ENCODE results near the gene NPLOC4. TPM values are rescaled to one million over a fixed set of nuclear protein-coding genes. Genes with fewer than 3 reads are reported as not detected.

Gene NPLOC4
- total RNA-seq, 2 donors from 2014 or later = 69.3 to 70.4 TPM

DNA sequence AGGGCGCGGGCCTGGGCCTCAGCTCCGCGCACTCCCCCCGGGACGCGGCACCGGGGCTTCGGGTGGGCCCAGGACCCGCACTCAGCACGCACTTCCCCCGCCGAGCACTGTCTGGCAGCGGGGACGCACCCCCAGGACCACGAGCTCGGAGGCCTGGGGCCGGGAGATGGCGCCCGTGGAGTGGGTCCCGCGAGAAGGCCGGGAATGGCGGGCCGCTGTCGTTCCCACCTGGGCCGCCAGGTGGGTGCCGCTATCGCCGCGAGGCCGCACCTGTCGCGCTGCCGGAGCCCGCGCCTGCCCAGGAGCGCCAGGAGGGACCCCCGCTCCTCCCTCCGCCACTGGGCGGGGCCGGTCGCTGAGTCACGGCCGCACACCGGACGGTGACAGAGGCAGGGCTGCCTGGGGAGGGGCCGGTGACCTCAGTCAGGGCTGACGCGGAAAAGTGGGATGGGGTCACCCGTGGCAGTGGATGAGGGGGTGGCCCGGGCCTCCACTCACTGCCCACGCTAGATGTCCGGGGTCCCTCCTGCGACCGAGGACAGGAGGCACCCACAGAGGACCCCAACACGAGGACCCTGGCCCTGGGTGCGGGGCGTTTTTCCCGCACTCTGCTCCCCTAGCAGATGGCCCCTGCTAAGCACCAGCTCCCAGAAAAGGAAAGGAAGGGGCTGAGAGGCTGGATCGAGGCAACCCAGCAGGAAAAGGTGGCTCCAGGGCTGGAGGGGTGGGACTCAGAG is 117.5 kb downstream of the NPLOC4 start:
- TF ChIP-seq, protein P1, sequence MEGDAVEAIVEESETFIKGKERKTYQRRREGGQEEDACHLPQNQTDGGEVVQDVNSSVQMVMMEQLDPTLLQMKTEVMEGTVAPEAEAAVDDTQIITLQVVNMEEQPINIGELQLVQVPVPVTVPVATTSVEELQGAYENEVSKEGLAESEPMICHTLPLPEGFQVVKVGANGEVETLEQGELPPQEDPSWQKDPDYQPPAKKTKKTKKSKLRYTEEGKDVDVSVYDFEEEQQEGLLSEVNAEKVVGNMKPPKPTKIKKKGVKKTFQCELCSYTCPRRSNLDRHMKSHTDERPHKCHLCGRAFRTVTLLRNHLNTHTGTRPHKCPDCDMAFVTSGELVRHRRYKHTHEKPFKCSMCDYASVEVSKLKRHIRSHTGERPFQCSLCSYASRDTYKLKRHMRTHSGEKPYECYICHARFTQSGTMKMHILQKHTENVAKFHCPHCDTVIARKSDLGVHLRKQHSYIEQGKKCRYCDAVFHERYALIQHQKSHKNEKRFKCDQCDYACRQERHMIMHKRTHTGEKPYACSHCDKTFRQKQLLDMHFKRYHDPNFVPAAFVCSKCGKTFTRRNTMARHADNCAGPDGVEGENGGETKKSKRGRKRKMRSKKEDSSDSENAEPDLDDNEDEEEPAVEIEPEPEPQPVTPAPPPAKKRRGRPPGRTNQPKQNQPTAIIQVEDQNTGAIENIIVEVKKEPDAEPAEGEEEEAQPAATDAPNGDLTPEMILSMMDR (IDR thresholded peaks at IDR 0.05) = peak in 1 of 2 donors; percentile 62
- Histone ChIP-seq H3K27me3 (no peaks in the 10 kb centered on the region), H3K4me3 (peak overlapping the region; percentile 39 to 58), H3K27ac (peak overlapping the region; percentile 98 to 100), H3K9me3 (no peaks in the 10 kb centered on the region), H3K36me3 (no peaks in the 10 kb centered on the region), H3K4me1 (peaks cover 0 to 63% of the 10 kb centered on the region in 2 donors)
- DNase-seq (ENCODE audit: low spot score) = no peak

- H3K27ac ChIP-seq = peak overlapping the region; percentile 98 to 100
- H3K36me3 ChIP-seq = no peaks in the 10 kb centered on the region
- H3K9me3 ChIP-seq = no peaks in the 10 kb centered on the region
- H3K27me3 ChIP-seq = no peaks in the 10 kb centered on the region
- H3K4me3 ChIP-seq = peak overlapping the region; percentile 39 to 58
- TF ChIP-seq, protein P1 (IDR thresholded peaks at IDR 0.05) = no peak
- DNase-seq (ENCODE audit: low spot score) = no peak
- H3K4me1 ChIP-seq = peaks cover 0 to 65% of the 10 kb centered on the region in 2 donors
Measured at GRCh38 chr17:81518785-81519283, 118.1 kb downstream of the NPLOC4 start.

DNA sequence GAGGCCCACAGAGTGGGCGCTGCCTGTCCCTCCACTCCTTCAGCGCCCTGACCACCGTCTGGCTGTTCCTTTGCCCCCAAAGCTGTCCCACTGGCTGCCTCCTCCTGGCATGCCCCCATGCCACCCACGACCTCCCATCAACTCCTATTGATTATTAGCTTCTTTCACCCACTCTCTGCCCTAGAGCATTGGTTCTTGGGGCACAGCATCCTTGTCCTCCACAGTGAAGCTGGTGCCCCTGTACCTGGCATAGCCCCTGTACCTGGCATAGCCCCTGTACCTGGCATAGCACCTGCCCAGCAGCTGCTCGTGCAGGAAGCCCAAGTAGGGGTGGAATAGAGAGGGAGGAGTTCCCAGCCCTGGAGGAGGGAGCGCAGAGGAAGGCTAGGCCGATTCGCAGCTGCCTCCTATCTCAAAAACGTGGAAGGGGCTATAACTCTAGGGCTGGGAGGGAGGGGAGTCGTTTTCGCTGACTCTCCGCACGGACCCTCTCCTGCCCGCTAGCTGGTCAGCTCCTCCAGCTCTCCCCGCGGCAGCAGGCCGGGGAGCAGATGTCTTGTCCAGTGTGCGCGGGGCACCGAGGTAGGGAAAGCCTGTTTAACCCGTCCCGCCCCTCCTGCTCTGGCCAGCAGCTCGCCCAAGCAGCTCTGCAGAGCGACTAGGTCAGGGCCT is 118.7 kb downstream of the NPLOC4 start:
- no peaks in the 10 kb centered on the region for H3K27me3 ChIP-seq
- no peaks in the 10 kb centered on the region for H3K9me3 ChIP-seq
- peaks cover 0 to 63% of the 10 kb centered on the region in 2 donors for H3K4me1 ChIP-seq
- peak overlapping the region; percentile 98 to 100 for H3K27ac ChIP-seq
- H3K4me3 ChIP-seq = peak overlapping the region; percentile 39 to 58
- TF ChIP-seq, protein P1 (IDR thresholded peaks at IDR 0.05) = no peak
- no peaks in the 10 kb centered on the region for H3K36me3 ChIP-seq
- DNase-seq (ENCODE audit: low spot score) = no peak

GRCh38 chr17:81517339-81518112 is 119.4 kb downstream of the NPLOC4 start:
- Histone ChIP-seq H3K27ac (peak overlapping the region; percentile 98 to 100), H3K27me3 (no peaks in the 10 kb centered on the region), H3K4me3 (peak overlapping the region in 1 of 2 donors; percentile 58), H3K9me3 (no peaks in the 10 kb centered on the region), H3K4me1 (peaks cover 0 to 61% of the 10 kb centered on the region in 2 donors), H3K36me3 (no peaks in the 10 kb centered on the region)
- TF ChIP-seq, protein P1 (IDR thresholded peaks at IDR 0.05) = no peak
- DNase-seq (ENCODE audit: low spot score) = no peak

DNA sequence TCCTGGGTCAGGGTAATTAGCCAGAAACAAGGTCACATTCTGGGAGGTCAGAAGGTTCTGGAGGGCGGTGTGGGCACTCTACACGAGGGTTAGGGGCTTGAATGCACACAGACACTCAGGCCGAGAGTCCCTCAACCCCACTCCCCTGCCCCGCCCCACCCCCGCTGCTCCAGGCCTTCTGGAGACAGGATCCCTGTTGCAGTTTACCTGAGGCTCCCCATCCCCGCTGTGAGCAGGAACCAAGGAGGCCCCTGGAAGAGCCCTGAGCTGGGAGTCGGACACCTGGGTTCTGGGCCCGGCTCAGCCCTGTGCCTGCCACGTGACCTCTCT is 119.9 kb downstream of the NPLOC4 start:
- TF ChIP-seq, protein P1 (IDR thresholded peaks at IDR 0.05) = no peak
- Histone ChIP-seq H3K4me1 (peaks cover 0 to 61% of the 10 kb centered on the region in 2 donors), H3K4me3 (peak overlapping the region; percentile 6 to 94), H3K27me3 (no peaks in the 10 kb centered on the region), H3K27ac (peak overlapping the region; percentile 98 to 100), H3K36me3 (peaks cover 4% of the 10 kb centered on the region), H3K9me3 (no peaks in the 10 kb centered on the region)
- no peak for DNase-seq (ENCODE audit: low spot score)

Measured in right atrium auricular region (tissue), 2 donors.